Mammary epithelial cell (primary cell): Measurements from ENCODE around the gene EXOG.

Experiments
- EZH2 ChIP-seq: IDR thresholded peaks from 2 replicates; pipeline ENCODE4 v1.6.1; 2012; ENCODE audit warnings: low read length, inconsistent platforms, borderline replicate concordance
- TF ChIP-seq, protein P1 (sequence below), 2 donors: IDR thresholded peaks in 1 of 2; conservative IDR thresholded peaks in 1 of 2; 2 replicates each; pipeline ENCODE4 v1.5.1; 2011 to 2012; ENCODE audit warnings: inconsistent platforms in 2 of 2, low read length in 2 of 2, mild to moderate bottlenecking in 2 of 2, control low read depth in 1 of 2, low read depth in 1 of 2; ENCODE audit not compliant: insufficient read depth in 1 of 2; ENCODE audit errors: extremely low read depth in 1 of 2

DNA sequence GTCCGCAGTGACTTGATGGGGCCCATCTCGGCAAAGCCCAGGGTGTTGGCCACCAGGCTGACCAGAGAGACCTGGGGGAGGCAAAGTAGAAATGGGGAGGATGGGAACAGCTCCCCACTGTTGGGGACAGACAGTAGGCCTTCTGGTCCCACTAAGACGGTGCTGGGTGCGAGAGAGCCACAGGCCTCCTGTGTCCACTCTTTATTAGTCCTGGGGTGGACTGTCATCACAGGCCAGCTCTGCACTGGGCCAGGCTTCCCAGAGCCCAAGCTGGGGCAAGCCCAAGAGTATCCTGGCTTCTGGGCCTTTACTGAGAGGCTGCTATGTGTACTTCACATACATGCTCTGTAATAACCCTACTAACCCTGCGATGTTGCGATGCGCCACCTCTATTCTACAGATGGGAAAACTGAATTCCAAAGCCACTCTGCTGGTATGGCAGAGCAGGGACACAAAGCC, 66.4 kb downstream of the EXOG start:
- TF ChIP-seq, protein P1, sequence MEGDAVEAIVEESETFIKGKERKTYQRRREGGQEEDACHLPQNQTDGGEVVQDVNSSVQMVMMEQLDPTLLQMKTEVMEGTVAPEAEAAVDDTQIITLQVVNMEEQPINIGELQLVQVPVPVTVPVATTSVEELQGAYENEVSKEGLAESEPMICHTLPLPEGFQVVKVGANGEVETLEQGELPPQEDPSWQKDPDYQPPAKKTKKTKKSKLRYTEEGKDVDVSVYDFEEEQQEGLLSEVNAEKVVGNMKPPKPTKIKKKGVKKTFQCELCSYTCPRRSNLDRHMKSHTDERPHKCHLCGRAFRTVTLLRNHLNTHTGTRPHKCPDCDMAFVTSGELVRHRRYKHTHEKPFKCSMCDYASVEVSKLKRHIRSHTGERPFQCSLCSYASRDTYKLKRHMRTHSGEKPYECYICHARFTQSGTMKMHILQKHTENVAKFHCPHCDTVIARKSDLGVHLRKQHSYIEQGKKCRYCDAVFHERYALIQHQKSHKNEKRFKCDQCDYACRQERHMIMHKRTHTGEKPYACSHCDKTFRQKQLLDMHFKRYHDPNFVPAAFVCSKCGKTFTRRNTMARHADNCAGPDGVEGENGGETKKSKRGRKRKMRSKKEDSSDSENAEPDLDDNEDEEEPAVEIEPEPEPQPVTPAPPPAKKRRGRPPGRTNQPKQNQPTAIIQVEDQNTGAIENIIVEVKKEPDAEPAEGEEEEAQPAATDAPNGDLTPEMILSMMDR (conservative IDR thresholded peaks at IDR 0.05 in 1 of 2, IDR thresholded peaks at IDR 0.05 in 1 of 2; ENCODE audit: extremely low read depth in 1 of 2, insufficient read depth in 1 of 2, low read depth in 1 of 2, low read length in 2 of 2), result no peak
- no peak for TF ChIP-seq EZH2
